Measurements from ENCODE around the gene MAT2B. TPM values are rescaled to one million over a fixed set of nuclear protein-coding genes. Genes with fewer than 3 reads are reported as not detected.
A peak's percentile ranks its signal among the peaks of the same experiment; 100 is the strongest.

Gene MAT2B
- total RNA-seq, 1 experiment from 2014 or later, result 48.4 TPM

GRCh38 chr5:163459462-163459818 is 46.0 kb upstream of the MAT2B start:
- Histone ChIP-seq H3K27ac (ENCODE audit: insufficient read length, low read depth, low read length) (peak overlapping the region; percentile 98), H2AK5ac (ENCODE audit: insufficient read length, low read length) (no peak overlapping the region), H2BK120ac (ENCODE audit: low read depth, low read length, poor library complexity, severe bottlenecking) (no peak overlapping the region), H3K23ac (ENCODE audit: insufficient read length, low read depth, low read length) (no peak overlapping the region), H3K14ac (ENCODE audit: insufficient read depth, low read length) (peak overlapping the region; percentile 86), H3T11ph (ENCODE audit: low read length) (no peak overlapping the region), H2BK5ac (ENCODE audit: insufficient read length, low read length) (no peak overlapping the region), H3K79me1 (ENCODE audit: insufficient read depth, low read depth, low read length, poor library complexity, severe bottlenecking) (peaks cover 4% of the 10 kb centered on the region), H4K8ac (replicated peaks; ENCODE audit: insufficient read length, low read depth, low read length) (no peak overlapping the region), H3K23me2 (ENCODE audit: insufficient read length, low read depth, low read length, poor library complexity, severe bottlenecking) (peaks cover 4% of the 10 kb centered on the region), H3K9me3 (ENCODE audit: control insufficient read depth, low read depth, low read length) (no peaks in the 10 kb centered on the region), H2BK15ac (ENCODE audit: low read depth, low read length) (no peak overlapping the region), H4K91ac (ENCODE audit: insufficient read length, low read depth, low read length) (no peak overlapping the region), H3K79me2 (ENCODE audit: insufficient read depth, low read length) (no peaks in the 10 kb centered on the region; the same call in 1 of the 2 replicates), H3K18ac (ENCODE audit: insufficient read length, low read depth, low read length) (peak overlapping the region; percentile 90), H3K4me2 (ENCODE audit: insufficient read depth, insufficient read length, low read length) (peak overlapping the region; percentile 89), H3K4me1 (ENCODE audit: insufficient read depth, low read length) (no peaks in the 10 kb centered on the region), H3K4ac (ENCODE audit: low read depth, low read length) (no peak overlapping the region), H2BK20ac (ENCODE audit: low read depth, low read length, poor library complexity, severe bottlenecking) (no peak overlapping the region), H2AFZ (ENCODE audit: low read length) (no peak overlapping the region), H3K27me3 (ENCODE audit: insufficient read depth, low read length) (no peaks in the 10 kb centered on the region; the same call in 1 of the 2 replicates), H2BK12ac (ENCODE audit: insufficient read length, low read depth, low read length) (no peak overlapping the region), H4K5ac (ENCODE audit: insufficient read length, low read depth, low read length) (no peak overlapping the region), H3K56ac (ENCODE audit: insufficient read length, low read depth, low read length) (no peak overlapping the region), H3K9ac (ENCODE audit: extremely low read depth, insufficient read length, low read length) (peak overlapping the region; percentile 82), H4K20me1 (ENCODE audit: control insufficient read depth, insufficient read depth, insufficient read length) (no peaks in the 10 kb centered on the region)
- no peak for DNase-seq
- WGBS (ENCODE audit: extremely low coverage, insufficient read length, low lambda C conversion rate), result no CpG with 5 or more reads among the region's 12 CpGs
- Mint-ChIP-seq H3K36me3 (ENCODE audit: insufficient read depth in 1 of 3, low read depth in 3 of 3) (peaks cover 24 to 44% (median 32%) of the 10 kb centered on the region in 3 experiments), H3K4me3 (peak overlapping the region; percentile 93 to 99), H3K9me3 (no peaks in the 10 kb centered on the region), H3K4me1 (peaks cover 11 to 25% of the 10 kb centered on the region in 2 experiments), H3K27me3 (ENCODE audit: low read depth) (peaks cover 3% of the 10 kb centered on the region; the same call in 1 of the 2 replicates), H3K27ac (peak overlapping the region; percentile 99 to 100 (median 100))
- no peak for TF ChIP-seq CTCF (conservative IDR thresholded peaks at IDR 0.05)

All from H9 (cell line).